ENCODE results near the gene TENM4.

TENM4 gene

GRCh38 chr11:79342686-79343085 lies 98.1 kb downstream of the TENM4 start:
- DNase-seq (ENCODE audit: low spot score) = no peak

DNA sequence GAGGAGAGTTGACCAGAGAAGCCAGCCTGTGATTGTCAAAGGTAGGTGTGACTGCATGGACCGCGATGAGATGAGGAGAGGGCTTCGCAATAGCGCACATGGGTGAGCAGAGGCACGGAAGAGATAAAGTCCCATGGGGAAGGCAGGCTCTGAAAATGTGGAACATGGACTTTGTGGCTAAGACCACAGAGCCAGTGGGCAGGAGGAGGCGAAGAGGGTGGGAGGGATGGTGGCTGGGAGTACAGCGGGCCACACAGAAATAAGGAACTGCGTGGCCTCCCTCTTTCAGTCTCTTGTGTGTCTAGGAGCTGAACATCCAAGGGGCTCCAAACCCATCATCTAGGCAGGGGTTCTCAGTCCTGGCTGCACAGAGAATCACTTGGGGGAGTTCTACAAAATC lies 98.6 kb downstream of the TENM4 start:
- no peak for DNase-seq (ENCODE audit: low spot score)

- no peak for DNase-seq (ENCODE audit: low spot score)
These were observed 100.3 kb downstream of the TENM4 start for GRCh38 chr11:79340535-79340934.

GRCh38 chr11:79336797-79337517 lies 103.9 kb downstream of the TENM4 start:
- DNase-seq (ENCODE audit: low spot score) = no peak

- DNase-seq (ENCODE audit: low spot score) = no peak
These were observed 105.1 kb downstream of the TENM4 start for GRCh38 chr11:79335681-79336080.

- no peak for DNase-seq (ENCODE audit: low spot score)
These were observed 107.5 kb downstream of the TENM4 start for GRCh38 chr11:79333355-79333754.

DNA sequence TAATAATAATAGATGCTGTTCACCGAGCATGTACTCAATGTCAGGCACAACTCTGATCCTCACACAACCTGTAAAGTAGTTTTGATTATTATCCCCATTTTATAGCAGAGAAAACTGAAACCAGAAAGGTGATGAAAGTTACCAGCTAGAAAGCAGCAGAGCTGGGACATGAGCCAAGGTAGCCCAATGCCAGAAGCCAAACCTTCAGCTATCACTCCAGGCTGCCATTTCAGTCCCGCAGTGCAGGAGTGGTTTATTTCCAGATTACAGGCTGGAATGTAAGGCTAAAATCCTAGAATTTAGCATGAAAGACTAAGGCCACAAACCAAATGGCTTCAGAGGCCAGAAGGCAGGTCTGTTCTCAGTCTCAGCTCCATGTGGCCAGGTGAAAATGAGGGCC lies 108.8 kb downstream of the TENM4 start:
- DNase-seq (ENCODE audit: low spot score) = no peak

DNA sequence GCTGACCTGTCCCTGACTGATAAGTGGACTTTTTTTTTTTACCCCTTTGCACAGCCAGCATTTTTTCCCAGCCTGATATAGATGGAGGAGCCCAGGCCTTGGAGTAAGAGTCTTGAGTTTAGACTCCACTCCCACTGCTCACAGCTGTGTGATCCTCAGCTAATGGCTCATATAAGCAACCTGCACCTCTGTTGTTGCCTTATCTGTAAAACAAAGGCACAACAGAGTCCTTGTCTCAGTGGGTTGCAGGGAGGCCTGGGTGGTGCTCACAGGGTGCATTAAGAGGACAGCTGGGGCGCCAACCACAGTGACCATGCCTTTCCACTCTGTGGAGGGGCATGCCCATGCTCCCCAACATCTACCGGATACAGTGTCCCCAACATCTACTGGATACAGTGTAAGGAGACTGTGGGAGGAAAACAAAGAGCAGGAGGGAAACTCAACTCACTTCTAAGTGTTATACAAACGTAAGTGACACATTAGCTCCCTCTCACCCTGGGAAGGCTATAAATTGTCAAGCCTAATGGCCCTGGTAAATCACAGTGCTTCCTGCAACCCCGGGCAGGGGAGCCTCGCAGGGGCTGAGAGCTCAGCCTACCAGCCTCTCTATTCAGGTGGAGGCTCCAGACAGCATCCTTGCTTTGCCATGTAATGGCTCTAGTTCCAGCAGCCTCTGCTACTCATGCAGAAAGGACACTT lies 109.5 kb downstream of the TENM4 start:
- no peak for DNase-seq (ENCODE audit: low spot score)

GRCh38 chr11:79330651-79331050 lies 110.2 kb downstream of the TENM4 start:
- no peak for DNase-seq (ENCODE audit: low spot score)

DNA sequence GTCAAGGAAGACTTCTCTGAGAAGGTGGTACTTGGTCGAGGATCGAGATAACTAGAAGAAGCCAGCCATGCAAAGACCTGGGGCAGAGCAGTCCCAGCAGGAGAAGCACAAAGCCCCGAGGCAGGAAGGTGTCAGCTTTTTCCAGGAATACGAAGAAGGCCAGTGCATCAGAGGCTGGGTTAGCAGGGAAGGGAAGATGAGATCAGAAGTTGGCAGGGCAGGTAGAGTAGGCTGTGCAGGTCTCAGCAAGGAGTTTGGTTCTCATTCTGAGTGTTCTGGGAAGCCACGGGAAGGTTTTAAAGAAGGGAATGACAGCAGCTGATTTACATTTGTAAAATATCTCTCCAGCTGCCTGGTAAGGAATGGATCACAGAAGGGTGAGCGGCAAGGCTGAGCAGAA lies 111.3 kb downstream of the TENM4 start:
- DNase-seq (ENCODE audit: low spot score) = no peak

DNA sequence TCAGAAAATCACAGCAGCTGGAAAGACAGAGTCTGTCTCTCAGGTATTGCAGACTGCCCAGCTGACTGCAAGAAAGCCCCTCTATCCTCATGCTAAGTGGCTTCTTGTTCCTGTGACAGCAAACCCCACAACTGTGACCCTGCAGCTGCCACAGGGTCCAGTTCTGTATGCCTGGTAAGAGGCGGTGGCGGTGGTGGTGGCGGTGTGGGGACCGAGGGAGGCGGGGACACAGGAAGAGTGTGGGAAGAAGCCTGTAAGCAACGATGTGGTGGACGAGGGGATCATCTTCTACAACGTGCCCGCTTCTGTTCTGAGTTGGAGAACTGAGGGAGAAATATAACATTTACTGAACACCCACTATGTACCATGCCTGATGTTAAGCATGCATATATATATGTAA lies 112.4 kb downstream of the TENM4 start:
- no peak for DNase-seq (ENCODE audit: low spot score)

GRCh38 chr11:79325851-79326250 lies 115.0 kb downstream of the TENM4 start:
- no peak for DNase-seq (ENCODE audit: low spot score)

DNA sequence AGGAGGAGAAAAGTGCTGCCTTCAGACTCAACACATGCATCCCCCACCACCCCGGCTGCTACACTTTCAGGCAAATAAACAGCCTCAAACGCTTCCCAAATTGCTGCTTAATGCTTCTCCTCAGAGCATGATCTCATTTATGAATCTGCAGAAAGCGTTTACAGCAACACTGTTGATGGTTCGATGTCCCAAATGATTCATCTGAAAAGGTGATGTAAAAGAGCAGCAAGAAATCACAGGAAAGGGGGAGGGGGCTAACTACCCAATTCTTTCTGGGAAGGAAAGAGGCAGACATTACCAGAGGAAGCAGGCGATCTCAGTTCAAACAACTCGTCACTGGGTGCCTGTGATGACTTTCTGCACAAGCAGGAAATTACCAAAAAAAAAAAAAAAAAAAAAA lies 119.6 kb downstream of the TENM4 start:
- DNase-seq (ENCODE audit: low spot score) = no peak

- DNase-seq (ENCODE audit: low spot score) = no peak
These were observed 125.7 kb downstream of the TENM4 start for GRCh38 chr11:79314906-79315689.

GRCh38 chr11:79313530-79313913 lies 127.3 kb downstream of the TENM4 start:
- DNase-seq (ENCODE audit: low spot score) = no peak

- no peak for DNase-seq (ENCODE audit: low spot score)
These were observed 128.0 kb downstream of the TENM4 start for GRCh38 chr11:79312617-79313529.

GRCh38 chr11:79311461-79311860 lies 129.4 kb downstream of the TENM4 start:
- DNase-seq (ENCODE audit: low spot score) = no peak

DNA sequence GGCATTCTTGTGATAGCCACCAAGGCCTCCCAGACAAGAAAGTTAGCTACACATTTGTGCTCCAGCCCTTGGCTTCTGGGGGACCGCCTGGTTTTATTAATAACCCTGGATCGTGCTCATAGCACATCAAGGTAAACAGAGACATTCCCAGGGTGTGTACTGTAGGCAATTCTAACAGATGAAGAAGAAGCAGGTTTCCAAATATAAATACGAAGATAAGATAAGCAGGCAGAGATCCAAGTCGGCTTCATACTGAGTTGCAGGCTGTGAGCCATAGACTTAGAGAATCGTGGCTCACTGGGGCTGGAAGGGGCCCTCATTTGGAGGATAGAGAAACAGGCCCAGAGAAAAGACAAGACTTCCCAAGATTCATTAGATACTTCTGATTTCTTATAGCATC lies 131.4 kb downstream of the TENM4 start:
- no peak for DNase-seq (ENCODE audit: low spot score)

- no peak for DNase-seq (ENCODE audit: low spot score)
These were observed 132.4 kb downstream of the TENM4 start for GRCh38 chr11:79308429-79308828.

DNA sequence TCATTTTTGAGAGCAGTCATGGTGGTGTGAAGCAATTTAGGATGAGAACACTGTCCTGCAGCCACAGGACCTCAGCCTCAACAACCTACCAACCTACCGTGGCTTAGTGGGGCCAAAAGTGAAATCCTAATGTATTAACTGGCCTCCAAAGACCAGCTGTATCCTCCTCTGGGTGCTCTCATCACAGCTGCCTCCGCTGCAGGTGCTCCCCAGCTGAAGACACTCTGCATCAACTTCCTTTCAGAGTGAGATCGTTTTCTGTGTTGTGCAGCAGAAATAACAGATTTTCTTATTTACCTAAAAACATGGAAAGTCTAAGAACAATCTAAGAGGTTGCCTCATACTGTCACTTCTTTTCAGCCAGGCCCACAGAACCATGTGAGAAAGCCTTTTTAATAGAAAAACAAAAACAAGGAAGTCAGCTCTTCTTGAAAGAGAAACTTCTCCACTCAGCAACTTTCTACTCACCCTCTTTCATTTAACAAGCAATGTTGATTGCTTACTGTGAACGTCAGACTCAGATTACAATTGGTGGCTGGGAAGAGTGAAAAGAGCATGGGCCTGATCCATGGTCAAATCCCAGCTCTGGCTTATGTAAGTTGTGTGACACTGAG lies 136.1 kb downstream of the TENM4 start:
- DNase-seq (ENCODE audit: low spot score) = no peak

- no peak for DNase-seq (ENCODE audit: low spot score)
These were observed 144.7 kb downstream of the TENM4 start for GRCh38 chr11:79296141-79296540.
